Activated T-helper 1 cell treated with anti-CD3 and anti-CD28 coated beads, Interleukin-12 subunit alpha, Interleukin-12 subunit beta, Interleukin-2, Interleukin-4 antibody, amounts not matched to agents 30 ng/mL and 10 ng/mL and 1 ng/mL, durations not matched to agents 14 hours and 24 hours and 36 hours (primary cell): ENCODE data around the gene PDLIM3. TPM values are rescaled to one million over a fixed set of nuclear protein-coding genes. Genes with fewer than 3 reads are reported as not detected.

Source experiments
- DNase-seq: peaks from one replicate; pipeline ENCODE4 v3.0.0; 2021; ENCODE audit warnings: low spot score
- H3K27ac Mint-ChIP-seq: one replicate; pipeline ENCODE4 v1.8.0; 2021; ENCODE audit warnings: mild to moderate bottlenecking, mixed read lengths
- H3K27me3 Mint-ChIP-seq: one replicate; pipeline ENCODE4 v1.8.0; 2022; ENCODE audit warnings: mild to moderate bottlenecking, moderate library complexity, mixed read lengths; ENCODE audit not compliant: insufficient read depth
- H3K36me3 Mint-ChIP-seq: one replicate; pipeline ENCODE4 v1.8.0; 2021; ENCODE audit warnings: low read depth, mixed read lengths
- H3K4me1 Mint-ChIP-seq: one replicate; pipeline ENCODE4 v1.8.0; 2021; ENCODE audit warnings: low read depth, mixed read lengths
- H3K4me3 Mint-ChIP-seq: one replicate; pipeline ENCODE4 v1.8.0; 2021; ENCODE audit warnings: mild to moderate bottlenecking, moderate library complexity, mixed read lengths
- H3K9me3 Mint-ChIP-seq: one replicate; pipeline ENCODE4 v1.8.0; 2021; ENCODE audit warnings: mixed read lengths
- intact Hi-C: fragments of 100-400 bp; cut with micrococcal nuclease; formaldehyde crosslinking; loops from one replicate; pipeline ENCODE4 v1.15.1; 2024
- total RNA-seq: library from RNA; stranded (reverse); gene quantifications from 2 replicates; pipeline ENCODE4 v1.2.3, GENCODE V29; 2022

PDLIM3 gene
- total RNA-seq, 1 donor from 2014 or later: not detected

DNA sequence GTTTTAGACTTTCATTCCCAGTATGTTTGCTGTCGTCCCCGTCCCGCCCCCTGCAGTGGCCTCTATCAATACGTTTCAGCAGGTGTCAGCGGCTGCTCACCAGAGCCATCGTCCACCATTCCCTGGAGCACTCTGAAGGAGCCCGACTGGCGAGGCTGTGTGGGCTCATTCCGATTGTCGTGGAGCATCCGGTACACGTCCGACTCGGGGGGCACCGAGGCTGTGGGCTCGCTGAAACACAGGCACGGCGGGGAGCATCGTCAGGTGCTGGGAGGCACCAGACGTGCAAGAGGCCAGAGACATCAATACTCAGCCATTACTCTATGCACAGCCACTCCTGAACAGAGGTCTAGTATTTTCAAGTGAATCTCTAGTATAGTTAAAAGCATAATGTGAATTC, 28.9 kb downstream of the PDLIM3 start:
- Mint-ChIP-seq H3K27ac (no peak overlapping the region), H3K4me3 (no peak overlapping the region), H3K36me3 (no peaks in the 10 kb centered on the region), H3K4me1 (no peaks in the 10 kb centered on the region), H3K27me3 (peaks cover 22% of the 10 kb centered on the region), H3K9me3 (no peaks in the 10 kb centered on the region)
- no peak for DNase-seq
- intact Hi-C loops: no loop called here

DNA sequence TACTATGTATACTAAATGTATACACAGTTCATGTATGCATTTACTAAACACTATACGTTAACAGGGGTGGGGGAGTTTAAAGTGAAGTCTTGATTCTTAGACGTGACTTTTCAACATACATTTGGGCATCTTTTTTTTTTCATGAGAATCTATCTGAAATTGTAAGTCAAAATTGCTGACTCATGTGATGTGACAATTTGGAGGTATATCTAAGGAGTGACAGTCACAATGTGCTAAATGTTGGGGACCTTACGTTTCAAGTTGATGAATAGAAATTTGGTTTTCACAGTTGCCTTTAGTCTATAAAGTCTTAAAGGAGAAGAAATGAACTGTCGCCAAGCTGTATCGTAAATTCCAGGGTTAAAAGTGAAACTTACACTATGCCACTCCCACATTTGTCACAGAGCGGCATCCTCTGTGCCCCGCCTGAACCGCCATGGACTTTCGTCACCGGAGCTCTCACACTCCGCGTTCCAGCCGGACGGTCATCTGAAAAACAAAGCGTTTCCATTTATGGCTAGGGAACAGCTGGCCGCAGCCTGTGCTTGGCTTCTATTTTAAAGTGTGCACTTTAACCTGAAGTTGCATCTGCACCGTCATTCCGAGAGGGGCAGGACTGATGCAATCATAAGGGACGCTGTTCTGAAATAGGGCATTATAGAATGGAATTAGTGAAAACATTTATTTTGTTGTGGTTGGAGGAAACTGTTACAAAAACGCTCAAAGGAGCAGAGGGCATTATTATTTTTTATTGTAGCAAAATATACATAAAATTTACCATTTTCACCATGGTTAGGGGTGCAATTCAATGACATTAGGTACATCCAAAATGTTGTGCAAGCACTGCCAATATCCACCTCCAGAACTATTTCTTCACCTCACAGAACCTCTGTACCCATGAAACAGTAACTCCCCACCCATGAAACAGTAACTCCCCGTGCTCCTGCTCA, 30.9 kb downstream of the PDLIM3 start:
- Mint-ChIP-seq H3K27me3 (peaks cover 15% of the 10 kb centered on the region), H3K4me3 (no peak overlapping the region), H3K9me3 (no peaks in the 10 kb centered on the region), H3K4me1 (no peaks in the 10 kb centered on the region), H3K36me3 (no peaks in the 10 kb centered on the region), H3K27ac (no peak overlapping the region)
- no peak for DNase-seq
- intact Hi-C loops: no loop called here

DNA sequence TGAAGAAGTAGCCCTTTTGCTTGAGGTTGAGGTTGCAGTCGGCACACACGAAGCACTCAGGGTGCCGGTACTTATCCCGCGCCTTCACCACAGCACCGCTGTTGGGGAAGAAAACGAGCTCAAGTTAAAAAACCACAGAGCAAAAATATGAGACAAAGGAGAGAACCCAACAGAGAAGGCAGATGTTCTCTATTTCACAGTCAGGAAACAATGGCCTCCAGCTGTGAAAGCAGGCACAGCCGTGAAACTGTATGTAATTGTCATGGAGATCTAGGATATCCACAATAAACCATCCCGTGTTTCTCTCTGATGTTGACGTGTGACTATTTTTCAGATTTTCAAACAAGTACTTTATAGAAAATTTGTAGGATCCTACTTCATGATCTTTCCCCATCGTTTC, 32.9 kb downstream of the PDLIM3 start:
- H3K4me1 Mint-ChIP-seq: no peaks in the 10 kb centered on the region
- no peaks in the 10 kb centered on the region for H3K36me3 Mint-ChIP-seq
- DNase-seq: no peak
- no peak overlapping the region for H3K27ac Mint-ChIP-seq
- intact Hi-C loops: no loop called here
- H3K27me3 Mint-ChIP-seq: peaks cover 8% of the 10 kb centered on the region
- H3K9me3 Mint-ChIP-seq: no peaks in the 10 kb centered on the region
- H3K4me3 Mint-ChIP-seq: no peak overlapping the region

DNA sequence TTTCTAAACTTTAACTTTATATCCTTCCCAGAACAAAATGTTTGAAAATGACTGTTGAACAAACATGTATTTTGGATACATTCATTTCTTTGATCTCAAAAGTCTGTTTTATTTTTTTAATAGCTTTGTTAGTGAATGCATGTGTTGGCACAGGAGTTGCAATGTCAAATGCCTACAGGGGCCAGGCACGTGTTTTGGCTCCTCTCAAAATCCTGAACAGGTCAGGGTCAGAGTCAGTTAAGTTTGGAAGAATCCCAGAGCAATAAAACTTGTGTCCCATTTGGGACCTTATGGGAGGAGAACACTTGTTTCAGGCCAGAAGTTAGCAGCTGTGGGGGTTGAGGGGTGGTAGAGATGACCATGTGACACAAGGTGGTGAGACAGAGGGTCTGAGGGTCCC, 34.7 kb downstream of the PDLIM3 start:
- Mint-ChIP-seq H3K27ac (no peak overlapping the region), H3K4me1 (no peaks in the 10 kb centered on the region), H3K9me3 (no peaks in the 10 kb centered on the region), H3K4me3 (no peak overlapping the region), H3K27me3 (peaks cover 7% of the 10 kb centered on the region), H3K36me3 (no peaks in the 10 kb centered on the region)
- intact Hi-C loops: no loop called here
- DNase-seq: no peak

DNA sequence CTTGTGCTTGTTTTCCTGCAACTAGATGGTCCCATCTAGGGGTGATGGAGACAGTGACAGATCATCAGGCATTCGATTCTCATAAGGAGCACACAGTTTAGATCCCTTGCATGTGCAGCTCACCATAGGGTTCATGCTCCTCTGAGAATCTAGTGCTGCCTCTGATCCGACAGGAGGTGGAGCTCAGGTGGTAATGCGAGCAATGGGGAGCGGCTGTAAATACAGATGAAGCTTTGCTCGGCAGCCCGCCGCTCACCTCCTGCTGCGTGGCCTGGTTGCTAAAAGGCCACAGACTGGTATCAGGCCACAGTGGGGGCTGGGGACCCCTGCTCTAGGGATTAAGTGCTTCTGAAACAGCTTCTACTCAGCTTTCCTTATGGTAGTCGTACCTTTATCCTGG, 35.3 kb downstream of the PDLIM3 start:
- Mint-ChIP-seq H3K36me3 (no peaks in the 10 kb centered on the region), H3K4me1 (no peaks in the 10 kb centered on the region), H3K27ac (no peak overlapping the region), H3K27me3 (peaks cover 6% of the 10 kb centered on the region), H3K9me3 (no peaks in the 10 kb centered on the region), H3K4me3 (no peak overlapping the region)
- DNase-seq: no peak
- intact Hi-C loops: no loop called here

DNA sequence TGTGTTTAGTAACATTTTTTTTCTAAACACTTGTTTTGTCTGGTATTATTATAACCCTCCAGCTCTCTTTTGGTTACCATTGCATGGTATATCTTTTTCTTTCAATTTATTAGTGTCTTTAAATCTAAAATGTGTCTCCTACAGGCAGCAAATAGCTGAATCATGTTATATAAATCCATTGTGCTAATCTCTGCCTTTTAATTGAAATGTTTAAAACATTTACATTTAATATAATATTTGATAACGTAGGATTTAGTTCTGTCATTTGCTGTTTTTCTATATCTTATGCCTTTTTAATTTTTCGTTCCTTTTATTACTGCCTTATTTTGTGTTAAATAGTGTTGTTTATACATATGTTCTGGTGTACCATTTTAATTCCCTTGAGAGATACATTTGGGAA, 46.7 kb downstream of the PDLIM3 start:
- Mint-ChIP-seq H3K27me3 (peaks cover 10% of the 10 kb centered on the region), H3K36me3 (no peaks in the 10 kb centered on the region), H3K4me1 (no peaks in the 10 kb centered on the region), H3K27ac (no peak overlapping the region), H3K9me3 (peaks cover 21% of the 10 kb centered on the region), H3K4me3 (no peak overlapping the region)
- DNase-seq: no peak
- intact Hi-C loops: no loop called here

DNA sequence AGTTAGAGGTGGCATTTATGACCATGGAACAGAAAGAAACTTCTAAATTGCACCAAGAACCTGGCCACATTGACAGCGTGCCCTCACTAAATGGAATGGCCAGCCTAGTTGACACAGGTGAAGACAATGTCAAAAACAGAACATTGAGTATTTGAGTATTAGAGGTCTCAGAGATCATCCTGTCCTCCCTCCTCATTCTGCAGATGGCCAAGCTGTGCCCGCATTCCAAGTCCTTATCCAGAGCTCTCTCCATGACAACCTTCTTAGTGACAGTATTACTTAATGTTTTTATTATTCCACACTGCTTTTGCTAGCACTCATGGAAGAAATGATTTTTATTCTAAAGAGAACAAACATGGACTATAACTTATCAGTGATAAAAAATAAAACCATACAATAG, 53.9 kb downstream of the PDLIM3 start:
- Mint-ChIP-seq H3K9me3 (no peaks in the 10 kb centered on the region), H3K4me3 (no peak overlapping the region), H3K4me1 (no peaks in the 10 kb centered on the region), H3K27me3 (peaks cover 41% of the 10 kb centered on the region), H3K36me3 (no peaks in the 10 kb centered on the region), H3K27ac (no peak overlapping the region)
- intact Hi-C loops: no loop called here
- DNase-seq: no peak

DNA sequence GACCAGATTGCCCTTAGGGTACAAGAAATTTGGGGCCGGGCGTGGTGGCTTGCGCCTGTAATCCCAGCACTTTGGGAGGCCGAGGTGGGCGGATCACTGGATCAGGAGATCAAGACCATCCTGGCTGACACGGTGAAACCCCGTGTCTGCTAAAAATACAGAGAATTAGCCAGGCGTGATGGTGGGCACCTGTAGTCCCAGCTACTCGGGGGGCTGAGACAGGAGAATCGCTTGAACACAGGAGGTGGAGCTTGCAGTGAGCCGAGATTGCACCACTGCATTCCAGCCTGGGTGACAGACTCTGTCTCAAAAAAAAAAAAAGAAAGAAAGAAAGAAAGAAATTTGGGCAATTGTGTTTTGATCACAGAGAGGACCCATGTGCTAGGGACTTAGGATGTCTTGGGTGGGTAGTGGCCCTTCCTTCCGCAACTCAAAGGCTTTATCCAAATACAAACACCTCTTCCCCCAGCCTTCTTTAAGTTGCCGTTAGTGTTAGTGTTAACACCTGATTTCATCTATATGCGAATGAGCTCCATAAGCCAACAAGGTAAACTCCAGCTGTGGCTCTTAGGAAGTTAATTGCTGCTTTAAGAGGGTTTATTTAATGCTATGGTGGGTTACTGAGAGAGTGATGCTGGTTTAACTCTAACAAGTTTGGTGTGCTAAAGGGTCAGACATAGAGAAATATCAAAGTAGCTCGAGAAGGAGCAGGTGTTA, 55.1 kb downstream of the PDLIM3 start:
- Mint-ChIP-seq H3K9me3 (no peaks in the 10 kb centered on the region), H3K4me3 (no peak overlapping the region), H3K4me1 (no peaks in the 10 kb centered on the region), H3K27ac (no peak overlapping the region), H3K27me3 (peaks cover 41% of the 10 kb centered on the region), H3K36me3 (no peaks in the 10 kb centered on the region)
- DNase-seq: no peak
- intact Hi-C loops: no loop called here

DNA sequence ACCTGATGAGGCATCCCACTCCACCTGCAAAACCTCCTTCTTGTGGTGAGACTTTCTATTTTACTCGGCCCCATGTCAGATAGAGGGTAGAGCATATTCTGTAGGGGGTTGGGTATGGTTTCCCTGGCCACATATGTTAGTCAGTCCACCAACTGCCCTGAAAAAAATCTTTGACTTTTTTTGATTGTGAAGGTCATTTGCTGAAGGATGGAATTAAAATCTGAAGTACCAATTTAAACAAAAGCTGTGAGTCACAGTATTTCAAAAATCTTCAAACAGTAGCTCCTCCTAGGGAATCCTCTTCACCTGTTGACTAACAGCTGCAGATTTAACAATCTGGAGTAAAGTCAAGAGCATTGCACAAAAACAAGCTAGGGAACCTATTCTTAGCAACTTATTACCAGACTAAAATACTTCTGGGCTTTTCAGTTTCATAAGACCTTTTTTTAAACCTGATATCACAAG, 55.8 kb downstream of the PDLIM3 start:
- no peak overlapping the region for H3K4me3 Mint-ChIP-seq
- DNase-seq: no peak

DNA sequence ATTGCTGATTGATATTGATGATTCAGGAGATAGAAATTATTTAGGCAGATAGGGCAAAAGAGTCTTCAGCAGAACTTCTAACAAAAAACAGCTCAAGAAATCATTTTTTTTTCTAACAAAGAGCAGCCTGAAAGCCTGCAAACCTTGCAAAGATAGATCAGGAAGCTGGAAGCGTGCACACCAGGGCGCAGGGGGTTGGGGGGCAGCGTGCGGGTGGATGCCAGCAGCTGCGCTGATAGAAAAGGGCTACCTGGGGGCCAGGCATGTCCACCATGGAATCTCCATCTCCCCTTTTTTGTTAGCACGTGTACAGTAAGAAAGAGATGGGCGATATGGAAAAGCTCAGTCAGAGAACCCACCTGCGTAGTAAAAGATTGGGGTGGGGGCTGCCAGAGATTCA, 62.1 kb downstream of the PDLIM3 start:
- Mint-ChIP-seq H3K27ac (no peak overlapping the region), H3K9me3 (no peaks in the 10 kb centered on the region), H3K27me3 (peaks cover 48% of the 10 kb centered on the region), H3K36me3 (no peaks in the 10 kb centered on the region), H3K4me3 (no peak overlapping the region), H3K4me1 (peaks cover 4% of the 10 kb centered on the region)
- intact Hi-C loops: loop anchor here (10.0 kb wide), 2 partner anchors 562 to 1968 kb away; partner anchors contain the start of gene ING2
- no peak for DNase-seq

More for the DNA sequence above, 55.8 kb downstream of the PDLIM3 start:
- H3K9me3 Mint-ChIP-seq: no peaks in the 10 kb centered on the region
- no peaks in the 10 kb centered on the region for H3K36me3 Mint-ChIP-seq
- no peaks in the 10 kb centered on the region for H3K4me1 Mint-ChIP-seq
- intact Hi-C loops: loop anchor here (10.0 kb wide), 2 partner anchors 555 to 1975 kb away; partner anchors contain the start of gene ING2
- H3K27ac Mint-ChIP-seq: no peak overlapping the region
- peaks cover 43% of the 10 kb centered on the region for H3K27me3 Mint-ChIP-seq

DNA sequence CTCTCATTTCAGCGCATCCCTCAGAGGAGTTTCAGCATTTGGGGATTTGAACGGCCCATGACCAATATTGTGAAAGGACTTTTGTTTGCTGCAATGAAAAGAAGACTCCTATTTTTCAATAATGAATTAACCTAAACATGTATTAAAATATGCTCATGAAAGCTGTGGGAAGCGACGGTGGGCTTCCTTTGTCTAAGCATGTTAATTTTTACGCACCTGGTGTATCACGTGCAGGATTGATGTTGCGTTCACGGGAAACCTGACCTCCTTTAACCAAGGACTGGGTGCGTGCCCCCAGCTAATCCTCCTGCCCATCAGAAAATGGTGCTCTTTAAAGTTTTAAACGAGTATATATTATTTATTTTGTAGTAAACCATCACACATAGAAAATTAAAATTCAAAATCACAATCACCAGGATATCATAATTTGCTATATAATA, 63.2 kb downstream of the PDLIM3 start:
- Mint-ChIP-seq H3K27me3 (peaks cover 50% of the 10 kb centered on the region), H3K9me3 (no peaks in the 10 kb centered on the region), H3K4me3 (peak overlapping the region; percentile 89), H3K27ac (peak overlapping the region; percentile 47), H3K36me3 (no peaks in the 10 kb centered on the region), H3K4me1 (peaks cover 4% of the 10 kb centered on the region)
- intact Hi-C loops: loop anchor here (10.0 kb wide), 2 partner anchors 563 to 1967 kb away; partner anchors contain the start of gene ING2
- DNase-seq: no peak

DNA sequence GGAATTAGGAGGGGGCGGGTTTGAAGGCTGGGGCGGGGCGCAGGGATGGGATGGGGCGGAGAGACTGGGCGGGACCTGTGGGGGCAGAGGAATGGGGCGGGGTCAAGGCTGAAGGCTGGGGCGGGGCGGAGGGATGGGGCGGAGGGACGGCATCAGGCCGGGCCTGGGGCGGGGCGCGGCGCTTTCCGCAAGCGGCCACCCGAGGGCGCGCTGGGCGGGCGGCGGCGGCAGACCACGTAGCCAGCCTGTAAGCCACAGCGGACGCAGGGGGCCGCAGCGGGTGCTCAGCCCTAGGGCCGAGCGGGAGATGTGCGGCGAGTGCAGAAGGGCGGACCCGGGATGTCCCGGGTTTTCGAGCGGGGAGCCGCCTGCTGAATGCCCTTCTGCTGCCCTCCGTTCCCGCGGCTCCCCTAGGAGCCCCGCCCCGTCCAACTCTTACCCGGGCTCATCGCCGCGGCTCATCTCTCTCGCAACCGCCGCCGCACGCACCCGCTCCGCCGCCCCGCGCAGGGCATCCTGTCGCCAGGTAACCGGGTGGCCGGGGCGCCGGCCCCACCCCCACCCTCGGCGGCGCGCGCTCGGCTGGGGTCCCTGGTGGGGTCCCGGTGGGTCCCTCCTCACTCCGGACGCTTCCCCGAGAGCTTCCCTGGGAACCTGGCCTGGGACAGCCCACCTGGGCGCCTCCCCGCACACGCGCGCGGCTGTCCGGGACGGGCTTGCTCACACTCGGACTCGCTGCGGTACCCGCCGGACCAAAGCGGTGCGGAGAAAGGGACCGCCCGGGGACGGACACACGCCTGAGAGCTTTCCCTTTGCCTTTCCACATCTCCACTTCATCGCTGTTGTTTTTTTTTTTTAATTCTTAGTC, 63.8 kb downstream of the PDLIM3 start, which contains the start of gene CCDC110:
TSS of gene CCDC110 (minus strand) at position 499 of the 868 bp plus-strand sequence. CDS start at position 449, 50 bp downstream.
- intact Hi-C loops: loop anchor here (1.0 to 10.0 kb wide), 8 partner anchors 46 to 1967 kb away; partner anchors contain the start of genes ANKRD37, CYP4V2, ING2 and SLC25A4
- peaks cover 4% of the 10 kb centered on the region for H3K4me1 Mint-ChIP-seq
- peaks cover 52% of the 10 kb centered on the region for H3K27me3 Mint-ChIP-seq
- DNase-seq: peak; percentile 77
- peak within 1 kb of the TSS; percentile 89 for H3K4me3 Mint-ChIP-seq
- H3K27ac Mint-ChIP-seq: peak within 1 kb of the TSS; percentile 47
- H3K36me3 Mint-ChIP-seq: no peaks in the 10 kb centered on the region
- no peaks in the 10 kb centered on the region for H3K9me3 Mint-ChIP-seq
